AG10803 (cell line): ENCODE results near the gene MRPL53.

ENCODE experiments used
- DNase-seq: peaks from one replicate; pipeline ENCODE4 v3.0.0; 2010; ENCODE audit warnings: low read depth
- H3K4me3 ChIP-seq: 2 replicates; pipeline ENCODE4 v1.5.1; 2011; ENCODE audit warnings: mild to moderate bottlenecking, low read length, control low read depth
- CTCF ChIP-seq: conservative IDR thresholded peaks from 2 replicates; pipeline ENCODE4 v1.5.1; 2011; ENCODE audit warnings: mild to moderate bottlenecking, low read length, control low read depth, inconsistent platforms

MRPL53 gene

GRCh38 chr2:74499940-74500577 lies 27.6 kb upstream of the MRPL53 start:
- TF ChIP-seq CTCF: no peak
- no peak for DNase-seq
- peak overlapping the region; percentile 22; the same call in 1 of the 2 replicates for H3K4me3 ChIP-seq

- no peak for DNase-seq
- H3K4me3 ChIP-seq: peak within 1 kb of the TSS; percentile 53
- TF ChIP-seq CTCF: no peak
These were observed 26.9 kb upstream of the MRPL53 start, which contains the start of gene LBX2 for GRCh38 chr2:74499267-74499939. Gene LBX2 (minus strand): TSS chr2:74499603. CDS start chr2:74499537, 66 bp downstream.

GRCh38 chr2:74498500-74499266 lies 26.2 kb upstream of the MRPL53 start:
- TF ChIP-seq CTCF: no peak
- H3K4me3 ChIP-seq: peak overlapping the region; percentile 53
- DNase-seq: no peak

GRCh38 chr2:74497777-74498499 lies 25.5 kb upstream of the MRPL53 start:
- peak overlapping the region; percentile 53 for H3K4me3 ChIP-seq
- no peak for DNase-seq
- TF ChIP-seq CTCF: no peak

- no peak overlapping the region; the same call in 1 of the 2 replicates for H3K4me3 ChIP-seq
- no peak for TF ChIP-seq CTCF
- no peak for DNase-seq
These were observed 24.7 kb upstream of the MRPL53 start for GRCh38 chr2:74496997-74497776.

GRCh38 chr2:74495440-74495839 lies 23.0 kb upstream of the MRPL53 start:
- TF ChIP-seq CTCF: no peak
- no peak overlapping the region for H3K4me3 ChIP-seq
- no peak for DNase-seq
